Measurements from ENCODE around the gene SLC1A4. TPM values are rescaled to one million over a fixed set of nuclear protein-coding genes. Genes with fewer than 3 reads are reported as not detected.
A peak's percentile ranks its signal among the peaks of the same experiment; 100 is the strongest.

The SLC1A4 gene
- total and polyA plus RNA-seq, 4 donors = 6.3 to 27.4 (median 8.1) TPM

- Histone ChIP-seq H3K36me3 (ENCODE audit: control insufficient read depth in 4 of 4, insufficient read depth in 4 of 4, low read length in 4 of 4) (peaks cover 0 to 1% (median 0%) of the 10 kb centered on the region in 4 donors), H3K9ac (ENCODE audit: insufficient read depth in 1 of 2, low read length in 2 of 2) (no peak overlapping the region), H3K27ac (ENCODE audit: low read depth in 1 of 2, low read length in 1 of 2) (no peak overlapping the region), H3K4me1 (ENCODE audit: control insufficient read depth in 5 of 5, insufficient read depth in 5 of 5, low read length in 5 of 5) (peaks cover 0 to 18% (median 8%) of the 10 kb centered on the region in 5 donors), H3K9me3 (ENCODE audit: control insufficient read depth in 4 of 4, insufficient read depth in 3 of 4, low read length in 3 of 4) (no peaks in the 10 kb centered on the region), H3K27me3 (ENCODE audit: control insufficient read depth in 3 of 3, insufficient read depth in 3 of 3, low read length in 2 of 3) (peaks cover 0 to 3% (median 0%) of the 10 kb centered on the region in 3 donors), H3K4me3 (peak overlapping the region; percentile 55)
- no peak for ATAC-seq (ENCODE audit: insufficient read depth, low FRiP score)
- WGBS, 2 donors = 30 to 32% methylated on average over 35 of the region's 35 CpGs
- DNase-seq = peak in 1 of 3 donors; percentile 3
- no peak for TF ChIP-seq CTCF (IDR thresholded peaks at IDR 0.05; ENCODE audit: control extremely low read depth, extremely low read depth)
Measured at GRCh38 chr2:64989982-64990614, 899 bp downstream of the SLC1A4 start.

GRCh38 chr2:64990876-64991275 is 1.7 kb downstream of the SLC1A4 start:
- H3K4me3 ChIP-seq = no peak overlapping the region
- H3K27ac ChIP-seq (ENCODE audit: low read depth in 1 of 2, low read length in 1 of 2) = no peak overlapping the region
- H3K9ac ChIP-seq (ENCODE audit: insufficient read depth in 1 of 2, low read length in 2 of 2) = no peak overlapping the region
- H3K4me1 ChIP-seq (ENCODE audit: control insufficient read depth in 5 of 5, insufficient read depth in 5 of 5, low read length in 5 of 5) = peaks cover 0 to 18% (median 8%) of the 10 kb centered on the region in 5 donors
- ATAC-seq (ENCODE audit: insufficient read depth, low FRiP score) (no peak), DNase-seq (no peak)
- WGBS, 2 donors = 37 to 87% methylated on average over 1 of the region's 1 CpG
- peaks cover 0 to 1% (median 0%) of the 10 kb centered on the region in 4 donors for H3K36me3 ChIP-seq (ENCODE audit: control insufficient read depth in 4 of 4, insufficient read depth in 4 of 4, low read length in 4 of 4)
- H3K27me3 ChIP-seq (ENCODE audit: control insufficient read depth in 3 of 3, insufficient read depth in 3 of 3, low read length in 2 of 3) = peaks cover 0 to 3% (median 0%) of the 10 kb centered on the region in 3 donors
- no peaks in the 10 kb centered on the region for H3K9me3 ChIP-seq (ENCODE audit: control insufficient read depth in 4 of 4, insufficient read depth in 3 of 4, low read length in 3 of 4)
- TF ChIP-seq CTCF (IDR thresholded peaks at IDR 0.05; ENCODE audit: control extremely low read depth, extremely low read depth) = no peak

GRCh38 chr2:64992218-64992617 is 3.0 kb downstream of the SLC1A4 start:
- WGBS, 2 donors = 91 to 96% methylated on average over 5 of the region's 5 CpGs
- no peak for DNase-seq
- Histone ChIP-seq H3K27ac (ENCODE audit: low read depth in 1 of 2, low read length in 1 of 2) (no peak overlapping the region), H3K4me1 (ENCODE audit: control insufficient read depth in 5 of 5, insufficient read depth in 5 of 5, low read length in 5 of 5) (peaks cover 0 to 14% (median 5%) of the 10 kb centered on the region in 5 donors), H3K36me3 (ENCODE audit: control insufficient read depth in 4 of 4, insufficient read depth in 4 of 4, low read length in 4 of 4) (peaks cover 0 to 1% (median 0%) of the 10 kb centered on the region in 4 donors), H3K27me3 (ENCODE audit: control insufficient read depth in 3 of 3, insufficient read depth in 3 of 3, low read length in 2 of 3) (peaks cover 0 to 3% (median 0%) of the 10 kb centered on the region in 3 donors), H3K9ac (ENCODE audit: insufficient read depth in 1 of 2, low read length in 2 of 2) (no peak overlapping the region), H3K9me3 (ENCODE audit: control insufficient read depth in 4 of 4, insufficient read depth in 3 of 4, low read length in 3 of 4) (no peaks in the 10 kb centered on the region), H3K4me3 (no peak overlapping the region)
- no peak for ATAC-seq (ENCODE audit: insufficient read depth, low FRiP score)
- no peak for TF ChIP-seq CTCF (IDR thresholded peaks at IDR 0.05; ENCODE audit: control extremely low read depth, extremely low read depth)

Measured in lung (tissue), 12 donors.